Measurements from ENCODE around the gene CEP120. TPM values are rescaled to one million over a fixed set of nuclear protein-coding genes. Genes with fewer than 3 reads are reported as not detected.

The CEP120 gene
- total and polyA plus RNA-seq, 12 donors: 4.2 to 36.8 (median 19.1) TPM

DNA sequence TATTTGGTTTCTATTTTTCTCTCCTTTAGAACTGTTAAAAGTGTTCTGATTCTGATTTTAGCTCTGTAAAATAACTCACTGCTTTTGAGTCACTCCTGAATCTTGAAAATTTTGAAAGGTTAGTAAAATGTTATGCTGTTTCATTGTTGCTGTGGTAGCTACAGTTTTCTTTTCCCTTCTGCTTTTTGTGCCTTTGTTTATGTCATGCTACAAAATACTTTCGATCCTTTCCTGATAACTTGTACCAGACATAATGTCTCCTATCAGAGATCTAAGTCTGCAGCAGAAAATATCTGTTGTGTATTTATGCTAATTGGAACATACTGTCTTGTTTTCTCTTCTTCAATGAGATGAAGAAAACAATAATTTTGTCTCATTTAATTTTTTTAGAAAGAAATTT, 26.9 kb upstream of the CEP120 start:
- peaks cover 0 to 3% of the 10 kb centered on the region in 2 donors for H3K4me1 ChIP-seq (replicated peaks in 1 of 2)
- 22 to 54% (median 35%) methylated on average over 1 of the region's 1 CpG for WGBS, 4 donors
- intact Hi-C loops (cut with DNase I): no loop called here
- no peaks in the 10 kb centered on the region for H3K9me3 ChIP-seq (replicated peaks in 1 of 3)
- no peak overlapping the region for H3K4me3 ChIP-seq
- no peaks in the 10 kb centered on the region for H3K36me3 ChIP-seq (replicated peaks in 1 of 2)
- TF ChIP-seq, protein P1, sequence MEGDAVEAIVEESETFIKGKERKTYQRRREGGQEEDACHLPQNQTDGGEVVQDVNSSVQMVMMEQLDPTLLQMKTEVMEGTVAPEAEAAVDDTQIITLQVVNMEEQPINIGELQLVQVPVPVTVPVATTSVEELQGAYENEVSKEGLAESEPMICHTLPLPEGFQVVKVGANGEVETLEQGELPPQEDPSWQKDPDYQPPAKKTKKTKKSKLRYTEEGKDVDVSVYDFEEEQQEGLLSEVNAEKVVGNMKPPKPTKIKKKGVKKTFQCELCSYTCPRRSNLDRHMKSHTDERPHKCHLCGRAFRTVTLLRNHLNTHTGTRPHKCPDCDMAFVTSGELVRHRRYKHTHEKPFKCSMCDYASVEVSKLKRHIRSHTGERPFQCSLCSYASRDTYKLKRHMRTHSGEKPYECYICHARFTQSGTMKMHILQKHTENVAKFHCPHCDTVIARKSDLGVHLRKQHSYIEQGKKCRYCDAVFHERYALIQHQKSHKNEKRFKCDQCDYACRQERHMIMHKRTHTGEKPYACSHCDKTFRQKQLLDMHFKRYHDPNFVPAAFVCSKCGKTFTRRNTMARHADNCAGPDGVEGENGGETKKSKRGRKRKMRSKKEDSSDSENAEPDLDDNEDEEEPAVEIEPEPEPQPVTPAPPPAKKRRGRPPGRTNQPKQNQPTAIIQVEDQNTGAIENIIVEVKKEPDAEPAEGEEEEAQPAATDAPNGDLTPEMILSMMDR (IDR thresholded peaks at IDR 0.05): no peak
- TF ChIP-seq POLR2A (IDR thresholded peaks at IDR 0.05): no peak
- DNase-seq: no peak
- no peak overlapping the region for H3K27ac ChIP-seq
- no peaks in the 10 kb centered on the region for H3K27me3 ChIP-seq

DNA sequence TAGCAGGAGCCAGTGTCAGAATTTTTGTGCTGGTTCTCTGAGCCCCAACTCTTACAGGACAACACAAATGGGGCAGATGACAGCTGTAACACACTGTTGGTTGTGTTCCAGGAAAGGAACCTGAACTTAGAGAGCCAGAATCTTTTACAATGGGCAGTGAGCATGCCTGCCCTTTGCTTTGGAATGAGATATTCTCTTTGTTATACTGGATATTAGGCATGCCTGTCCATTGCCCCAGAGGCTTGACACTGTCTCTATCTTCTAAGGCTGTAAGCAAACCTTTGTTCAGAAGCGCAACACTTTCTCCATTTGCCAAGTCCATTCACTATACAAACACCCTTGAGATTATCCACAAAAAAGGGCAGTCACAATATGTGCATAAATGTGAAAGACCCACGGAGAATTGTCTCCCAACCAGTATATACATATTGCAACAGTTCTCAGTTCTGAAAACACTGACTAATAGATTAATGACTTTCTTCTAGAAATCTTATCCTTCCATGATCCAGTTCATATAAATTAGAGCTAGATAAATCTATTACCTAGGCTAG, 26.3 kb upstream of the CEP120 start:
- Histone ChIP-seq H3K36me3 (replicated peaks in 1 of 2) (no peaks in the 10 kb centered on the region), H3K27me3 (no peaks in the 10 kb centered on the region)

DNA sequence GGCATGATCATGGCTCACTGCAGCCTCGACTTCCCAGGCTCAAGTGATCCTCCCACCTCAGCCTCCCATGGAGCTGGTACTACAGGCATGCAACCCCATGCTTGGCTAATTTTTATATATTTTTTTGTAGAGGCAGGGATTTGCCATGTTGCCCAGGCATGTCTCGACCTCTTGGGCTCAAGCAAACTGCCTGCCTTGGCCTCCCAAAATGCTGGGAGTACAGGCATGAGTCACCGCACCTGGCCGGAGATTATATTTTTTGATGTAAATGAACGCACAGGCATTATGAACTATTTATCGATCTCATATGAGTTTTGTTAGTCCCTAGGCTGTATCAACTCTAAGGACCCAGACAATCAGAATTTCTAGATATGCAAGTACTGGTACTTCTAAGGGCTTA, 25.5 kb upstream of the CEP120 start:
- Histone ChIP-seq H3K27me3 (no peaks in the 10 kb centered on the region), H3K27ac (no peak overlapping the region), H3K9me3 (replicated peaks in 1 of 3) (no peaks in the 10 kb centered on the region), H3K4me1 (replicated peaks in 1 of 2) (peaks cover 0 to 3% of the 10 kb centered on the region in 2 donors), H3K4me3 (no peak overlapping the region), H3K36me3 (replicated peaks in 1 of 2) (no peaks in the 10 kb centered on the region)
- intact Hi-C loops (cut with DNase I): no loop called here
- 90 to 94% (median 92%) methylated on average over 6 of the region's 6 CpGs for WGBS, 4 donors
- no peak for DNase-seq
- TF ChIP-seq, protein P1 (IDR thresholded peaks at IDR 0.05): no peak
- no peak for TF ChIP-seq POLR2A (IDR thresholded peaks at IDR 0.05)

More for the DNA sequence above, 26.3 kb upstream of the CEP120 start:
- no peak for DNase-seq
- WGBS, 4 donors: 81 to 88% (median 82%) methylated on average over 2 of the region's 2 CpGs
- Histone ChIP-seq H3K4me3 (no peak overlapping the region), H3K9me3 (replicated peaks in 1 of 3) (no peaks in the 10 kb centered on the region), H3K27ac (no peak overlapping the region), H3K4me1 (replicated peaks in 1 of 2) (peaks cover 0 to 3% of the 10 kb centered on the region in 2 donors)
- TF ChIP-seq, protein P1 (IDR thresholded peaks at IDR 0.05): no peak
- no peak for TF ChIP-seq POLR2A (IDR thresholded peaks at IDR 0.05)
- intact Hi-C loops (cut with DNase I): no loop called here

DNA sequence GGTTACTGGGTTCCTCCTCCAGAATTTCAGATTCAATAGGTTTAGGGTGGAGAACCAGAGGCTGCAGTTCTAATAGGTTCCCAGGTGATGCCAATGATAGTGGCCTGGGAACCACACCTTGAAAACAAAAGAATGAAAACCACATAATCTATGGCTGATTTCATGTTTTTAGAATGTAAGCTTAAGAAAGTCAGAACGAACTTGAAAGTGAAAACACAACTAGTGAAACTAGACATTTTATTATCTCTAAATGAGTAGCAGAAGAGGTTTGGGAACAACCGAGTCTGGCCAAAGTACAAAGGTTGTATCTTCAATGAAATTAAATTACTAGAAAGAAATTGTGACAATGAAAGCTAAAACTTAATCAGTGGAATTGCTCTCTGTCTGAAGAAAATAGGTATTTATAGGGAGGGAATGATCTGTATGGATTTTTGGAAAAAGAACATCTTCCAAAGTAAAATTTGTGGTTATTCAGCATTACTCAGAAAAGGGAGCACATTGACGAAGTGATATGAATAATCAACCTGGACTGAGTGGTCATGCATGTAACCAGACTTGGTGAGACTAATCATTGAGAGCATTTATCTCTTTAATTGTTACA, 24.9 kb upstream of the CEP120 start:
- no peak for DNase-seq
- Histone ChIP-seq H3K27ac (no peak overlapping the region), H3K4me3 (no peak overlapping the region), H3K27me3 (no peaks in the 10 kb centered on the region), H3K9me3 (replicated peaks in 1 of 3) (no peaks in the 10 kb centered on the region), H3K36me3 (replicated peaks in 1 of 2) (no peaks in the 10 kb centered on the region), H3K4me1 (replicated peaks in 1 of 2) (peaks cover 0 to 3% of the 10 kb centered on the region in 2 donors)
- intact Hi-C loops (cut with DNase I): no loop called here
- TF ChIP-seq POLR2A (IDR thresholded peaks at IDR 0.05): no peak
- TF ChIP-seq, protein P1 (IDR thresholded peaks at IDR 0.05): no peak
- 58 to 84% (median 75%) methylated on average over 3 of the region's 3 CpGs for WGBS, 4 donors

Measured in adrenal gland (tissue), 12 donors.